Loucy (cell line): Measurements from ENCODE around the gene CMTR1.

ENCODE experiments used
- H2AFZ ChIP-seq: fragments of 200-600 bp; sonication (generic); 2 replicates; pipeline ENCODE4 v1.6.0; 2016; ENCODE audit warnings: antibody characterized with exemption, mild to moderate bottlenecking, low read length, moderate library complexity
- H3F3A ChIP-seq: fragments of 200-600 bp; 2 replicates; pipeline ENCODE4 v1.6.0; 2016; ENCODE audit warnings: antibody characterized with exemption, low read depth, mild to moderate bottlenecking
- H3K27me3 ChIP-seq: fragments of 200-600 bp; sonication (generic); 2 replicates; pipeline ENCODE4 v1.6.1; 2014; ENCODE audit warnings: low read length, mild to moderate bottlenecking; ENCODE audit not compliant: insufficient read depth, poor library complexity, severe bottlenecking
- H3K36me3 ChIP-seq: fragments of 200-600 bp; sonication (generic); 2 replicates; pipeline ENCODE4 v1.6.1; 2016; ENCODE audit warnings: low read length; ENCODE audit not compliant: insufficient read depth
- H3K4me1 ChIP-seq: fragments of 200-600 bp; sonication (generic); 2 replicates; pipeline ENCODE4 v1.5.1; 2014; ENCODE audit warnings: low read length, mild to moderate bottlenecking; ENCODE audit not compliant: insufficient read depth, poor library complexity, severe bottlenecking
- H3K4me2 ChIP-seq: fragments of 200-600 bp; sonication (generic); 2 replicates; pipeline ENCODE4 v1.6.0; 2014; ENCODE audit warnings: antibody characterized with exemption, low read length, low read depth, mild to moderate bottlenecking; ENCODE audit not compliant: poor library complexity, severe bottlenecking
- H3K4me3 ChIP-seq: fragments of 200-600 bp; sonication (generic); 2 replicates; pipeline ENCODE4 v1.5.1; 2014; ENCODE audit warnings: low read length, mild to moderate bottlenecking, mixed read lengths; ENCODE audit not compliant: poor library complexity, severe bottlenecking
- H3K79me2 ChIP-seq: fragments of 200-600 bp; sonication (generic); 2 replicates; pipeline ENCODE4 v1.6.1; 2014; ENCODE audit warnings: low read length; ENCODE audit not compliant: insufficient read depth
- H3K9ac ChIP-seq: fragments of 200-600 bp; sonication (generic); 2 replicates; pipeline ENCODE4 v1.6.0; 2014; ENCODE audit warnings: mild to moderate bottlenecking, low read depth, low read length, moderate library complexity; ENCODE audit not compliant: poor library complexity, severe bottlenecking
- H3K9me2 ChIP-seq: fragments of 200-600 bp; sonication (generic); replicated peaks from 2 replicates; pipeline ENCODE4 v1.6.1; 2016; ENCODE audit warnings: low read depth, low read length, mixed read lengths
- H3K9me3 ChIP-seq: fragments of 200-600 bp; sonication (generic); 2 replicates; pipeline ENCODE4 v1.6.1; 2014; ENCODE audit warnings: mild to moderate bottlenecking, antibody characterized with exemption, low read length, low read depth; ENCODE audit not compliant: insufficient read depth
- H4K20me1 ChIP-seq: fragments of 200-600 bp; sonication (generic); 2 replicates; pipeline ENCODE4 v1.6.0; 2014; ENCODE audit warnings: antibody characterized with exemption, low read length, mild to moderate bottlenecking; ENCODE audit not compliant: insufficient read depth, poor library complexity, severe bottlenecking
- CTCF ChIP-seq: fragments of 200-600 bp; sonication (generic); conservative IDR thresholded peaks from 2 replicates; pipeline ENCODE4 v1.5.1; 2014; ENCODE audit warnings: mild to moderate bottlenecking, antibody characterized with exemption, low read length
- EZH2phosphoT487 ChIP-seq: fragments of 200-600 bp; IDR thresholded peaks from 2 replicates; pipeline ENCODE4 v1.6.1; 2018; ENCODE audit warnings: antibody characterized with exemption, mild to moderate bottlenecking, moderate library complexity, borderline replicate concordance

CMTR1 gene

GRCh38 chr6:37449984-37450383, 17.0 kb downstream of the CMTR1 start:
- Histone ChIP-seq H3F3A (no peaks in the 10 kb centered on the region), H3K4me1 (no peaks in the 10 kb centered on the region), H3K79me2 (no peaks in the 10 kb centered on the region), H3K4me2 (no peak overlapping the region), H3K9me3 (no peaks in the 10 kb centered on the region), H2AFZ (no peak overlapping the region), H4K20me1 (no peaks in the 10 kb centered on the region), H3K4me3 (no peak overlapping the region), H3K9me2 (no peaks in the 10 kb centered on the region), H3K27me3 (no peaks in the 10 kb centered on the region), H3K36me3 (peaks cover 94% of the 10 kb centered on the region), H3K9ac (no peak overlapping the region)
- TF ChIP-seq CTCF (no peak), EZH2phosphoT487 (no peak)

DNA sequence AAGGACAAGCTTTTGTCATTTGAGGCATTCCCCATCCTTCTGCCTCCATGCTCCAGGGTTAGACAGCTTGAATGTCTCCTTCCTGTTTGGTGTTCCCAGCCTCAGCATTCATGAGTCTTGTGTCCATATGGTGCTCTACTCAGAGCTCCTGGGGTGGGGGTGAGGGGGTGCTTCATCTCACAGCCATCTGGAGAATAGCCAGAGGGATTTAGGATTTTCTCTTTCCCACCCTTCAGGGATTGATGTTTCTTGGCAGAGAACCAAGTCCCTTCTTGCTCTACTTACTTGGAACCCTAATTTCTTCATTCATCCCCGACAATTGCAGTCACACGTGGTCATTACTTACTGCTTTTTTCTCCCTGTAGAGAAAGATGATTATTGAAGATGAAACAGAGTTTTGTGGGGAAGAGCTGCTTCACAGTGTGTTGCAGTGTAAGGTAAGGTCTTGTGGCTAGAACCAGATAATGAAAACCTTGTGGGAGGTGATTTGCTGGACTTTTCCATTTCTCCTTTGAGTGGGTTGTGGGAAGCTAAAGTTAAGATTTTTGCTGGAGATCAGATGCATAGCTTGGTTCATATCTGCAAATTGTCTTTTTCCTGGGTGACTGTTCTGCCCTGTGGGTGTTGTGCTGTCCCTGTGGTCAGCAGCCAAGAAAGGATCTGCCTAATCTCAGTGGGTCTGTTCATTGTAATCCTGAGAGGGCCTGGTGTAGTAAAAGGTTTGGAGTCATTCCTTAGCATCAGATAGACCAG, 18.6 kb downstream of the CMTR1 start:
- H3F3A ChIP-seq = no peaks in the 10 kb centered on the region
- no peaks in the 10 kb centered on the region for H3K9me3 ChIP-seq
- H3K4me3 ChIP-seq = no peak overlapping the region
- no peak for TF ChIP-seq EZH2phosphoT487
- no peak for TF ChIP-seq CTCF
- H4K20me1 ChIP-seq = no peaks in the 10 kb centered on the region
- no peaks in the 10 kb centered on the region for H3K4me1 ChIP-seq
- H3K9me2 ChIP-seq = no peaks in the 10 kb centered on the region
- H3K27me3 ChIP-seq = no peaks in the 10 kb centered on the region
- peaks cover 96% of the 10 kb centered on the region for H3K36me3 ChIP-seq
- H2AFZ ChIP-seq = no peak overlapping the region
- H3K4me2 ChIP-seq = no peak overlapping the region
- H3K79me2 ChIP-seq = no peaks in the 10 kb centered on the region
- H3K9ac ChIP-seq = no peak overlapping the region

- no peak overlapping the region for H2AFZ ChIP-seq
- H3F3A ChIP-seq = no peaks in the 10 kb centered on the region
- H3K9ac ChIP-seq = no peak overlapping the region
- no peak for TF ChIP-seq CTCF
- no peak for TF ChIP-seq EZH2phosphoT487
- H3K79me2 ChIP-seq = no peaks in the 10 kb centered on the region
- H4K20me1 ChIP-seq = no peaks in the 10 kb centered on the region
- peaks cover 91% of the 10 kb centered on the region for H3K36me3 ChIP-seq
- no peaks in the 10 kb centered on the region for H3K9me2 ChIP-seq
- no peaks in the 10 kb centered on the region for H3K9me3 ChIP-seq
- H3K4me3 ChIP-seq = no peak overlapping the region
- no peaks in the 10 kb centered on the region for H3K4me1 ChIP-seq
- H3K4me2 ChIP-seq = no peak overlapping the region
- H3K27me3 ChIP-seq = no peaks in the 10 kb centered on the region
Measured at GRCh38 chr6:37452522-37452921, 19.5 kb downstream of the CMTR1 start.
